Measurements from ENCODE around the gene SORCS2.
A peak's percentile ranks its signal among the peaks of the same experiment; 100 is the strongest.

The SORCS2 gene

DNA sequence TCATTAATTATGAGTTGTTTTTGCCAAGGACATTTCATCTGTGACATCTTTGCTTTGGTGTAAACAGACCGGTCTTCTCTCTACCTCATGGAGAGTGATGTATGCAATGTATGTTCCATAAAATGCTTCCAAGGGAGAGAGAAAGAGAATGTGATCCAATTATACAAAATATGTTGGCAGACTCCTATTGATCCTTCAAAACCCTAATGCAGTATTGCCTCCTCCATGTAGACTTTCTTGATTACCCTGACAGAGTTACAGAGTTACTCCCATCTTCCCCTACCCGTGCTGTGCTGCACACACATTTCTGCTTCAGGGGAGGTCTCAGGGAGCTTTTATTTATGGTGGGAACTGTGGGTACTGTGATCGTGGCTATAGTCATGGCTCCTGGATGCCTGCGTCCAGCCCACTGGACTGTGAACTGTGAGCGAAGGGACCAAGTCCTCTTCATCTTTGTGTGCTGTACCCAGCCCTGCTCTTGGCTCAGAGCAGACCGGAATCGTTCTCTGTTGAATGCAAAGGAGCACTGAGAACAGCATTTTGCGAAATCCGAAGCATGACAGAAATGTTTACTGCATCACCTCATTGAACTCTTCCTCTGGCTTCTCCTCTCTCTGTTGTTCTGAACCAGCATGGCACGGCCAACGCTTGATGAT, 32.7 kb downstream of the SORCS2 start:
- DNase-seq = no peak

DNA sequence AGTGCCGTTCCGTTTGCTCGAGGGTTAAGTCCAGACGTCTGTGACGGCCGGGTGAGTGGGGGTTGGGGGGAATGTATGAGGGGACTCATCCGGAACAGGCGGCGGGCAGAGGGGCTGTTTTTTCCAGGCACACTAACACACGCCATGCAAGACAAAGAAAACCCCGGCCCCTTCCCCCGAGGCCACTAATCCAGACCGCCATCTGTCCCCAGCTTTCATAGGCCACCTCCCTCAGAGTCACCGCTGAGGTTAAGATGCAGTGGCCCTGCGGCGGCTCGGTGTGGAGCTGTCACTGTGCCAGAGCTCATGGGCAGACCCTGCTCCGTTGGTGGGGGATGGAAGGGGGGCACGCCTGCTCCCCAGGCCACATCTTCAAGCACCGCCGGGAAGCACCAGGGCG, 34.1 kb downstream of the SORCS2 start:
- peak; percentile 86 for DNase-seq

DNA sequence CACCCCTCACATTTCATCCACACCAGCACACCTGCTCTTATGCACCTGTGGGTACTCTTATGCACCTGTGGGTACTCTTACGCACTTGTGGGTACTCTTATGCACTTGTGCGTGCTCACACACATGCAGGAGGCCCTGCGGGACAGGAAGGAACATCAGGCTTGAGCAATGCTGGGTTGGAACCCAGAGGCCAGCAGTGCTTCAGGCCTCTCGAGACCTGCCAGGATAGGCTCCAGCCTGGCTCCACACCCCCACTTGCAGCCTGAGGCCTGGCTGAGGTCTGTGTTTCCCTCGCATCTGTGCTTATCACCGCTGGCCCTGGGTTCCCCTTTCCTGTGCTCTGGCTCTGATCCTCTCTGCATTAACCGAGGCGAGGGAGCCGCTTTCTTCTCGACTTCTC, 34.7 kb downstream of the SORCS2 start:
- DNase-seq = no peak

DNA sequence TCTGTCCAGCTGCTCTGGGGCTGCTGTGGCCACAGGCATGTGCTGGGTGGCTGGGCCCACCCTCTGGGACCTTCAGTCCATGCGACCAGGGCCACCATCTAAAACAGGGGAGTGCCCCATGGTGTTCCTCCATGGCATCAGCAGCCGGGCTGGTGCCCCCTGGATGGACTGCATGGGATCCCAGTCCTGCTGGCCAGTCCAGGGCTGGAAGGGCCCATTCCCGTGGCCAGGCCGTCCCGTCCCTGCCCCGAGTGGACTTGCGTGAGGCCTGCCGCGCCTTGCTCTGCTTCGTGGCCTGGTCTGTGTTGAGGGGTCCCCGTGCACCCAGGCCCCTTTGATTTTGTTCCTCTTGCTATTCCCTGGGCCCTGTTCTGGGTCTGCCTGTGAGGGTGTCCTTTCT, 36.4 kb downstream of the SORCS2 start:
- no peak for DNase-seq

DNA sequence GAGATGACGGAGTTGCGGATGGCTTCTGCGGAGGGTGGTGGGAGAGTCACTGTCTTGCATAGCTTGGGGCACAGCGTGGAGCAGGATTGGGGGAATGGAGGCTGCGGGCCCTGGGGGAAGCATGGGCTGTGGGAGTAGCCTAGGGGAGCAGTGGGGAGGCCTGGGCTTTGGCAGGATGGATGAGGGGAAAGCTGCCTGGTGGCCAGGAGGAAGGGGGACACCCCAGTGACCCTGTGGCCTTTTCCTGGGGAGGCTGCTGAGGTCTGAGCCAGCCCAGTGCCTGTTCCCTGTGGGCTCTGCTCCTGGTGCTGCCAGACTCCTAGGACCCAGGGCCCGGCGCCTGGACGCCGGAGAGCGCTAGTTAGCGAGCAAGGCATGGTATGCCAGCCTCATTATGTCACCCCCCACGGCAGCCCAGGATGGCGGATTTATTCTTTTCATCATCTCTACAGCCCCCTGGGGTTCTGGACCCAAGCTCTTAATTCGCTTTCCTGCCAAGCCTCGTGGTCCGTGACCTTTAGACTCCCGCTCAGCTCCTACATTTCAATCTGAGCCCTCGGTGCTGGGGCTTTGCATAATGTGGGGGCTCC, 39.8 kb downstream of the SORCS2 start:
- DNase-seq = no peak

DNA sequence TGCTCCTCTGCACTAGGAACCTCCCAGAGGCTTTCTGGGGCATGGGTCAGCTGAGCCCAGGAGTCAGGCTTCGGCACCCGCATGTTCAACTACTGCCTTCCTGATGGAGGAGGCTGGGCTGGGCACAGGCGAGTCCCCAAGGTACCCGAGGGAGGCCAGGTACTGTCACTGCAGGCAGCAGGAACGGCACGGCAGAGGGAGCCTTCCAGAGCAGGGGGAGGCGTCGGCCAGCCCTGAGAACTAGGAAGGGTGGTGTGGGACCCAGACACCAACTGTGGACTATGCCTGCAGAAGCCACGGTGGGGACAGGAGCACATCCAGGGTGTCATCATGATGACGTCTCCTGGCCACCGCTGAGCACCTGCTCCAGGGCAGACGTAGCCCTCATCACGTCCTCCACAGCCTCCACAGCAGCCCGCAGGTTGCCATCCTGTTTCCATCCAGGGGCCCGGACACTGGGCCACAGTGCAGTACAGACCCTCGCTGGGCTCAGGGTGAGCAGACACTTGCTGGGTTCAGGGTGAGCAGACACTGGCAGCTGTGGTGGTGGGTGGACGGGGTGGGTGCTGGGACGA, 40.8 kb downstream of the SORCS2 start:
- DNase-seq = no peak

DNA sequence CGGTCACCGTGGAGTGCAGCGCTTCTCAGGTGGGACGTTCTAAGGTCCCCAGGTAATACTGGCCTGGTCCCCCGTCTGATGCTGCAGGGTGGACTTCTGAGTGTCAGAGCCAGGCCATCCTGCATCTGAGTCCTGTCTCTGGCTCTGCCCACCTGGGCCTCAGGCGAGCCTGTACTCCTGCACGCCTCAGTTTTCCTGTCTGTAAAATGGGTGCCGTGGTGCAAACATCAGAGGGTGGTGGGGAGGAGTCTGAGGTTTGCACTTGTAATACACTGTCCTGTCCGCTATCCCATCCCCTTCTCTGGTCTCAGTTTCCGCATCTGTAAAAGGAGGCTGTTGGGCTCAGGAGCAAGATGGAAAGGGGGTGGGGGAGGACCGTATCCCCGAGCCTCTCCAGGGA, 41.3 kb downstream of the SORCS2 start:
- DNase-seq = no peak

DNA sequence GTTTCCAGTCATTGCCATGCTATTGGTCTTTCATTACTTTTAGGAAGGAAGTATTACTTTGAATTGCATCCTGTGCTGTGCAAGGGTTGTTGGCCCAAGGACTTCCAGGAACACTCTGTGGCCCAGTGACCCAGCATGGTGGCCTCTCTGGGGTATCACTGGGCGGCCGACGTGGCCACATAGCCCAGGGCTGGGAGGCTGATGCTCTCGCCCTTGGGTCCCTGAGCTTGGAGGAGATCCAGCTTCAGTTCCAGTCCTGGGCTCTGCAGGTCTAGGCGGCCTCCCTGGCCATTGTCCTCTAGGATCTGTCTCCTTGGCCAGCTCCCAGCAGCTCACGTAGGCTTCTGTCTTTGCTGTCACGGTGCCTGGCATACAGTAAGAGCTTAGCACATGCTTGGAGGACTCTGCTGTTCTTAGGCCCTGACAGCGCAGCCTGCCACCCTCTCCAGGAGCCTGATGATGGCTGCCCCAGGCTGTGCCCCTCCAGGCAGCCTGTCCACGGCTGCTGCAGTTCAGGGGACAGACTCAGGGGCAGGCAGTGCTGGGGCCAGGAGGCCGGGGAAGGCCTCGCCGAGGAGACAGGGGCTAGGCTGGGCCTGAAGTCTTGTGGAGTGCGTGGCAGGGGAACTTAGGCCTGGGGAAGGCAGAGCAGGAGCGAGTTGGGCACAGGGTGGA, 42.2 kb downstream of the SORCS2 start:
- no peak for DNase-seq

DNA sequence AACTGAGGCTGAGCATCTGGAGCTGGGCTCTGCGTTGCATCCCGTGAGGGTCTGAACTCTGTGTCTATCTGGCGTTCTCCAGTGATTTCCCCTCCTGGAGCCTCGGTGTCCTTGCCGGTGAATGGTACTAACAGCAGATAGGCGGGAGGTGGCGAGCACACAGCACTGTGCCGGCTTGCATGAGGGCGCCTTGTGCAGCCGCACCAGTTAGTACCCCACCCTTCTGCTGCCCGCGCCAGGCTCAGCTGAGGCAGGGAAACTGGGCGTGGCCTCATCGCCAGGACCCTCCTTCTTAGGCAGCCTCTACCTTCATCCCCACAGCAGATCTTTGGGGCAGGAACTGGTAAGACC, 42.7 kb downstream of the SORCS2 start:
- no peak for DNase-seq

DNA sequence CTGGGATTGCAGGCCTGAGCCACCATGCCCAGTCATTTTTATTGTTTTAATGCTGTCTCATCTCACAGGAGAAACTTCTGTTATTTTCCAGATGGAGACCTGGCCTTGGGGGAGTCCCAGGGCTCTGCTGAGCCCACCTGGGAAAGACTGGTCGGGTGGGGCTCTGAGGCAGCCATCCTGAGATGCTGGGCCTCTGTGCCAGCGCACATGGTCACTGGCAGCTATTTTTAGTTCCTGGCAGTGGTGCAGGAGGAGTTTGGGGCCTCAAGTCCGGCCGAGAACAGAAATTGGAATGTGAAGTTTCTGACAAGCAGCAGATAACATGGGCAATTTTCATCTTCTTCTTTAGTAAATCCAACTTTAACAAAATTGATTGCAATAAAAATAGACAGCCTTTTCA, 44.5 kb downstream of the SORCS2 start:
- DNase-seq = no peak

DNA sequence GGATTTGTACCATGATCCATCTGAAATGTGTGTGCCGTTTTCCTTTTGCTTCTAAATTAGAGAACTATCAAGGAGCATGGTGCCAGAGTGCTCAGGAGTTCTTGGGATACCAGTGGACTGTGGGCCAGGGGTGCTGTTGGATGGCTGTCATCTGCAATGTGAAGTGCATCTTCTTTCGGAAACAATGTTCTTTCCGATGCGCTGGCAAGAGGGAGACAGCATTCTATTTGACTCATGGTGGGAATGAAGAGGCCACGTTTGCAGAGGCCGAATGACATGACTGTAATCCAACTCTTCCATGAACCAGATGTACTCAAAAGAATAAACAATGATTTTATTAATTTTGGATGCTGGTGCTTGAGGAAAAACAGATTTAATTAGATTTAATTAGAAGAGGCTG, 45.5 kb downstream of the SORCS2 start:
- no peak for DNase-seq

DNA sequence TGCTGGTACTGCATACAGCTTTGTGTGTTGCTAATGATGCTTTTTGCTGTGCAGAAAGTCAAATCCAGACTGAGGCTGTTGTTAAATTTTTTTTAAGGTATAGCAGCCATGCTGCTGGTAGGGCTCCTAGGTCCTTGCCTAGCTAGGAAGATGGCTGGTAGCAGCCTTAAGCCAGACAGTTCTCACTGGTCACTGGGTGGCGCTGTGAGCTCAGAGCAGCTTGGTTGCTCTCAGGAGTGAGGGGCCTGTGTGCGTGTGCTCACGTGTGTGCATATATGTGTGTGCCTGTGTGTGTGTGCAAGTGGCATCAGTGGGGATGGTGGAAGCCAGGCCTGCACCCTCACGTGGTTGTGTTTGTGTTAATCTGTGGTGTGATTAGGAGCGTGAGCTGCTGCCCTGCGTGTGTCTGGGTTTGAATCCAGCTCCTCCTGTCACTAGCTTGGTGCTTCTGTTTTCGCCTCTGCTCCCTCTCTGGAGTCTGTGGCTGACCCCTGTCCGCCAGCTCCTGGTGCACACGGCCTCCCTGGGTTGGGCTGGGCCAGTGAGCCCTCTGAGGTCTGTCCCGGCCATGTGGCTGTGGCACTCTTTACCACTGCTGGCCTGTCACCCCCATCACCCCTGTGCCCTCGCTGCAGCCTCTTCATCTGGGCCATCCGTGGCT, 46.1 kb downstream of the SORCS2 start:
- no peak for DNase-seq

DNA sequence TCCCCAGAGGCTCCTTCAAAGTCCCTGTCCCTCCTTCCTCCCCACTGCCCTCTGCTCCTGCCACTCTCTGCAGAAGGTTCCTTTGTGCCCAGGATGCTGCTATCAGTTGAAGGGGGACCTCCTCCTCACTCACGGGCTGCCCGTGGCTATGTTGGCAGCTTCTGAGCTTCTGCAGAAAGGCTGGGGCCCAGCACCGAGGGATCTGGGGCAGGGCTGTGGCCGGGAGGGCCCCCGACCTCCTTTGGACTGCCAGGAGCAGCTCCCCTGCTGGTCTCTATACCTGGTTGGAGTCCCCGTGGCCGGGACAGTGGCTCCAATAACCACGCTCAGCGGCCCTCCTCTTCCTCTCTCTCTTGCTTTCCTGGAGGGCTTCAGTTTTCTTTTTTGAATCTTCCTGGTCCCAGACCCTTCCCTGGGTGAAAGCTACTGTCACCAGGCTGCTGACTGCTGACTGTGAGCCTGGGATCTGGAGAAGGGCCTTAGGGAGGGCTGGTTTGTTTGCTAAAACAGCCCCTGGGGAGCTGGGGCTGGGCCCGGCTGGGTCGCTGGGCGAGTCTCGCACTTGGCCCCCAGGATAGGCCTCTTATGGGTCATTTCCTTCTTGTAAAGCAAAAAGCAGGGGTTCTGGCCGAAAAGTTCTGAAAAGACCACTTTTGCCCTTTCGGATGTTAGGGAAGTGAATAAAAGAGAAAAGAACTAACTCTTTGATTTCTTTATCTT, 46.9 kb downstream of the SORCS2 start:
- DNase-seq = no peak

DNA sequence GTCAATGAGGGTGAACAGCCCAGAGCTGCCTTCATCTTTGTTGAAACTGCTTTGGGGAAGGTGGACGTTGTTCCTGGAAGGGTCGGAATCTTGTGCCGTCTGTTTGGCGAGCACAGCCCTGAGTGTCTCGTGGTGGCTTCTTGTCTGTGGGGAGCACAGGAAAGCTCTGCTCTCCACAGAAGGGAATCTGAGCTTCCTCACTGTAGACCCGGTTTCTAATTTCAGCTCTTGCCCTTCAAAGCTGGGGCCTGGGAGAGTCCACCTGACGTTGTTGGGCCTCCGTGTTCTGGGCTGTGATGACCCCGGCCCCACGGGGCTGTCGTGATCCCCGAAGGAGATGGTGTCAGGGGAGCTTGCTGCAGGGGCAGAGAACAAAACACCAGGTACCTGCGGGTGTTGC, 47.5 kb downstream of the SORCS2 start:
- DNase-seq = no peak

DNA sequence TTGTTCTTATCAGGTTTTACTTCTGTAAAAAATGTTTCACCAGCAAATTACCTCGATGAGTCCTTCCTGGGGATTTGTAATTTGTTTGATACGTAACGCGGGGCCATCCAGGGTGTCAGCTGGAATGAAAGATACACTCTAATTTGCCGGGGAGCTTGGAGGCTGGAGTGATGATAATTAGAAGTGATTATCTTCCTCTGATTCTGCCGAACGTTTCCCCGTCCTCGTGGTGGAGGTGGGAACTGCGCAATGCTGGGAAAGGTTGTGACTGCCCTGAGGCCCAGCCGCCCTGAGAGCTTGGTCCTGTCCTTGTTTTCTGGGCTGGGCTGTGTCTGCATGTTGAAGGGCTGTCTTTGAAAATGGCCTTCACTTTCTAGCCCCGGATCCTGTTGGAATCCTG, 48.0 kb downstream of the SORCS2 start:
- DNase-seq = peak; percentile 77

DNA sequence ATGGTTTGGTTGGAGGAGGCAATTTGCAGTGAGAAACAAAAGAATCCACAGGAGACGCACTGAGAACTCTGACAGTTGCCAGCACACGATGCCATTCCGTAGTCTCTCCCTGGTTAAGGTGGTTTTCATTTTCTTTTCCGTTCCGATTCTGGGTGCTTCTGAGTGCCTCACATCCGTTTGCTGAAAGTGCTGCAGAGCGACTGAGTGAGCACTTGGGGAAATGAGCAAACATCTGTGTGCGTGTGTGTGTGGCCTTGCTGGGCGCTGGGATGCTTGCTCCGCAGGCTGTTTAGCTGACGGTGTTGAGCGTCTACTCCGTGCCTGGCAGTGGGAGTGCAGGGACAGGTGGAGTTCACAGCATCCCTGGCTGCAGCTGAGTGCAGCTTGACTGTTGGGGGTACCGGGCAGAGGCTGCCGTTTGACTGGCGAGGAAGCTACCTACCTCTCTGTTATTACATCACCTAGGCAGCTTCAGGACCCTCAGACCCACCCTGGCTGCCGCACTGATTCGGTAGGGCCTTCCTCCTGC, 49.3 kb downstream of the SORCS2 start:
- no peak for DNase-seq

DNA sequence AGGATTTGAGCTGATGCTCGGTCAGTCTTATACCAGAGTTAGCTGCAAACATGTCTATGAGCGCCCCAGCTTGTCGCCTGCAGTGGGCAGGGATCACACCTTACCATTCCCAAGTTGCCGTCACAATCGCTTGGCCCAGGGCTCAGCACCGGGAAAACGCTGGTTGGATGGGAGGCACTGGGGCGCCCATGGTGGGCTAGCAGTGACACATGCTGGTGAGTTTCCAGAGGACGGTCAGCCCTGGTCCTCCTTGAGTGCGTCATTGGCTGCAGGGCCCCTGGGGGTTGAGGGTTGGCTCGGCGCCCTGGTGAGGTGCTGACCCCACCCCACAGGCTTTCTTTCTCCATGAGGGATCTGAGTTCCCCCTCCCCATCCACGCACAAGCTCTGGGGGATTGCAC, 50.4 kb downstream of the SORCS2 start:
- DNase-seq = no peak

DNA sequence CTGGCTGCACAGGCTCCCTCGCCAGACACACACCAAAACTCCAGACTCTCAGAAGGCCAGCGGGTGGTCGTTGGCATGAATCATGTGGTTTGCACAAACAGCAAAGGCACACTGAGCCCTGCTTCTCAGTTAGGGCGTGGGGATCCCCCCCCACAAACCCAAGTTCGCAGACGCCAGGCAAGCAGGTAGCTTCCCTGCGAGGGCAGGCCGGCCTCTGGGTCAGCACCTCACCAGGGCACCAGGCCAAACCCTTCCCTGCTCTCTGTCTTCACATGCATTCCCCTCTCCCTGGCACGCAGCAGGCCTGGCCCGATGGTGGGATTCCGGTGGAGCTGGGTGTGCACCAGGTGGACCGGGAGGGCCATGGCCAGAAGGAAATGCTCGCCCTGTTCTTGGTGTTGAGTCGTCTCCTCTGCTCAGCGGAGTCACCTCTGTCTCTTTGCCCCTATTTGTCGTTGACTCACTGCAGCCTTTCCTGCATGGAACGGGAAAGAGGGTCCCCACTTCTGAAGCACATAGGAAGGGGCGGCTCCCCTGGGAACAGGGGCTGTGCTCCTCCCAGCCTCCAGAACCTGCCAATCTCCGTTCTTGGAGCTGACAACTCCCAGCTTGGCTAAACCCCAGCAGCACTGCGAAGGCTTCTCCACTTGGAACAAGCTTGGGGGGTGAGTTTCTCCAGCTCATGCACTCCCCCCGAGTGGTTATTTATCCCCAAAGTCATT, 51.4 kb downstream of the SORCS2 start:
- DNase-seq = no peak

DNA sequence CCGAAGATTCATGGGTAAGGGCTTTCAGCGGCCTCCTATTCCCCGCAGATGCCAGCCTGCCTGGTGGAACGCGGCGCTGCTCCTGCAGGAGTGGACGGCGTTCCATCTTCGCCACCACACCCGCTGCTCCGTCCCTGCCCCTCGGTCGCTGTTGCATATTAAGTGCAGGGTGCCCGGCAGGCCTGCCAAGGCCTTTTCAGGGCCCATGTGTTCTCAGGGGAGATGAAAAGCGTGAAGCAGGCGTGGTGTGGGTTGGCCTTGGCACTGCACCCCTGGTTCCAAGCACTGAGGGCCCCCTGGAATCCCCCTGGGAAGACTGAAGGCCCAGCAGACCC, 52.0 kb downstream of the SORCS2 start:
- no peak for DNase-seq

DNA sequence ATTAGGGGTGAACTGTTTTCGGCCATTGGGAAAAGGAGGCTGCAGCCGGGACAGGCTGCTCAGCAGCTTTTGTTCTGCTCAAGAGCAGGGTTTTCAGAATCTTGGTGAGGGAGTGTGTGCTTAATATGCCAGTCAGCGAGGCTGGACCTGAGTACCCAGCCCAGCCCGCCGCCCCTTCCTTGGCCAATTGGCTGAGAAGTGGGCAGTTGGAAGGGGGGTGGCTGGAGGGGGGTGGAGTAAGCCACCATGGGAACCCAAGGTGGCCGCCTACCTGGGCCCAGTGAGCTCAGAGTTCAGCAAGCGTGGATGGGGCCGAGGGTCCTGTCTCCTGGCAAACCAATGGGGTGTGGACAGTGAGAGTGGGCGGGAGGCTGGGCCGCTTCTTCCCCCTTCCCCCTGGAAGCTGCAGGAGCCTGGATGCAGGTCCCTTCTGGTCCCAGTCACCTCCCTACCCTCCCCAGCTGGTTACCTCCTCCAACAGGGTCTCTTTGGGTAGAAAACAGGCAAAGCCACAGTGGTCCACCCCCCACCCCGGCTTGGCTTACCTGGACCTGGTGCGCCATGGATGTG, 52.5 kb downstream of the SORCS2 start:
- no peak for DNase-seq

DNA sequence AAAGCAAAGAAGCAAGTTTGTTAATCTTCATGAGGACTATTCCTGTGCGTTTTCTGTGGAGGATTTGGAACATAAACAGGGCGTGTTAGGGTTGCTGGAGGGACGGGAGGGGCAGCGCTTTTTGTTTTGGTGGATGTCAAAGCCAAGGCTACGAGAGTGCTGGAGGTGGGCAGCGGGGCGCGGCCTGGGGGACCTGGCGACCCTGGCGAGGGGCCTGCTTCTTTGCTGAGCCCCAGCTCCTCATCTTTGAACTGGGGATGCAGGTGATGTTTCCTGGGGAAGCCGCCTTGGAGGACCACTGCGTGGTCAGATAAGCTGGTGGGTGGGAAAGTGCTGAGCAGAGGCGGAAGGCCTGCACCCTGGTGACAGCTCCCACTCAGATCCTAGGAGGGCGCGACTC, 55.2 kb downstream of the SORCS2 start:
- no peak for DNase-seq

DNA sequence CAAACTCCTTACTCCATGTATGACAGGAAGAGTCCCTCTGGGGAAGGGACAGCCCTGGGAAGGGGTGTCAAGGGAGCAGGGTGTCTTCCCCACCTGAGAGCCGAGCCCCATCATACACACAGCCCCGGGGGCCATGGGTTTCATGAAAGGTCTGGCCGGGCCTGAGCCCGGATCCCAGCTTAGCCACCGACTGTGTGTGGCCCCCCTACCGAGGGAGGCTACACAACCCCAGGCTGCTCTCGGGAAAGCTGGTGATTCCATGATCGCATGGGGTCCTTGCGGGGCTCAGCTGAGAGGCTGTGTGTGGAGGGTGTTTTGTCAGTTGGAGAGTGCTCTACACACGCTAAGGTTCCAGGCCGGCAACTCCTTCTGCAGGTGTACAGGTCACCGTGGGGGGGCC, 55.6 kb downstream of the SORCS2 start:
- no peak for DNase-seq

All from retina (tissue), 1 donor.